GM04503 (cell line): ENCODE data around the gene OR2L8.
"Not testable (repeated sequence)": the region's sequence is repeated elsewhere in the genome, so short reads cannot be mapped to it uniquely, and the experiment has no call there.

ENCODE experiments used
- DNase-seq: peaks from one replicate; pipeline ENCODE4 v3.0.0-alpha.2; 2012; ENCODE audit warnings: low read depth

OR2L8 gene, protein sequence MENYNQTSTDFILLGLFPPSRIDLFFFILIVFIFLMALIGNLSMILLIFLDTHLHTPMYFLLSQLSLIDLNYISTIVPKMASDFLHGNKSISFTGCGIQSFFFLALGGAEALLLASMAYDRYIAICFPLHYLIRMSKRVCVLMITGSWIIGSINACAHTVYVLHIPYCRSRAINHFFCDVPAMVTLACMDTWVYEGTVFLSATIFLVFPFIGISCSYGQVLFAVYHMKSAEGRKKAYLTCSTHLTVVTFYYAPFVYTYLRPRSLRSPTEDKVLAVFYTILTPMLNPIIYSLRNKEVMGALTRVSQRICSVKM

DNA sequence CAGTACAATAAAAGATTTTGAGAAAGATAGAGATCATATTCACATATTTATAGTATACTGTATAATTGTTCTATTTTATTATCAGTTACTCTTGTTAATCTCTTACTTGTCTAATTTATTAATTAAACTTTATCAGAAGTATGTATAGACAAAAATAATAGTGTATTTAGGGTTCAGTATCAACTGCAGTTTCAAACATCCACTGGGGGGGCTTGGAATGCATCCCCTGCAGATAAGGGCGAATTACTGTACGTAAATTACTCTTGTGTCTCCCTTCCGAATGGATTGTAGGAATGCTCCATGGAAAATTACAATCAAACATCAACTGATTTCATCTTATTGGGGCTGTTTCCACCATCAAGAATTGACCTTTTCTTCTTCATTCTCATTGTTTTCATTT is at the start of gene OR2L8:
TSS of gene OR2L8 (plus strand) at position 301 of the 400 bp plus-strand sequence. CDS start at position 301, 0 bp downstream.
- DNase-seq = no peak

DNA sequence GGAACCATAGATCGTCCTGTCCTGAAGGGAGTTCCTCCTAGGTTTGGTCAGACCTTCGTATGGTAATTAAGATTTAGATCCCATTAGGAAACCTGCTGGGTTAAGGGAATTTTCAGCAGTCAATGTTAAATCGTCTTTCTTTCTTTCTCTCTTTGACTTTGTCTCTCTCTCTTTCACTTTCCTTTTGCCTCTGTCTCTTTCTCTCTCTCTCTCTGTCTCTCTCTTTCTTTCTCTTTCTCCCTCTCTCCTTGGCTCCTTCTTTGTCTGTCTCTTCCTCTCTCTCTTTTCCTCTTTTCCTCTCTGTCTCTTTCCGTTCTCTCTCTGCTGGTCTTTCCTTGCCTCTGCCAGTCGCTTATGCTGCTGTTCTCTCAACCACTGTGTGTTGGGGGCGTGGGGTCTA is 44.5 kb upstream of the OR2L8 start:
- DNase-seq = no peak

DNA sequence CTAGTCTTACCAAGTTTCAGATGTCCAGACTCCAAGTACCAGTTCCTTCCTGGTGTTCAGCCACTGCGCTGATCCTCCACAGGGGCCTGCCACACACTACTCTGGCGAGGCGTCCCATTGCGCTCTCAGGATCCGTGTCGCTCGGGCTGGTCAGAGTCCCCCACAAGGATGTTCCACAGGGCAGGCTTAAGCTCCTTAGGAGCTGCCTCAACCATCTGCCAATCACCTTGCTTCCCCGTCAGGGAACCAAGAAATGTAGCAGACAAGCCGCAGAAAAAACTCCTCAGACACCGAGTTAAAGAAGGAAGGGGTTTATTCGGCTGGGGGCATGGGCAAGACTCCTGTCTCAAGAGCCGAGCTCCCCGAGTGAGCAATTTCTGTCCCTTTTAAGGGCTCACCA is 43.5 kb upstream of the OR2L8 start:
- DNase-seq = no peak

DNA sequence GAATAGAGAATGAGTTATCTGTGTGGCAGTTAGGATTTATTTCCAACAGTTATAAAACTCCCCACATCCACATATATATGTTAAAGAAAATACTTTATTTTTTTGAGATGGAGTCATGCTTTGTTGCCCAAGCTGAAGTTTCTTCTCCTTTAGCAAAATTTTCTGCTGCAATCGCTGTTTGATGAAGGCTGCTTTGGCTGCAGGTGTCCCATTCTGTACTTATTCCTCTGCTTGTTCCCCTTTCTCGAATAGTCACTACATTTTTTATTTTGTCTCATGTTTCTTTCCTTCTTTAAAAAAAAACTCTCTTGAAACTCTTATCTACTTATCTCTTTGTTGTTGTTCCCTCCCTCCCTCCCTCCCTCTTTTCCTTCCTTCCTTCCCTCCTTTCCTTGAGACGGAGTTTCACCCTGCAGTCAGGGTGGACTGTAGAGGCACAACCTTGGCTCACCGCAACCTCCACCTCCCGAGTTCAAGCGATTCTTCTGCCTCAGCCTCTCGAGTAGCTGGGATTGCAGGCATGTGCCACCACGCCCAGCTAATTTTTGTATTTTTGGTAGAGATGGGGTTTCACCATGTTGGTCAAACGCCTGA is 42.7 kb upstream of the OR2L8 start:
- DNase-seq = no peak

DNA sequence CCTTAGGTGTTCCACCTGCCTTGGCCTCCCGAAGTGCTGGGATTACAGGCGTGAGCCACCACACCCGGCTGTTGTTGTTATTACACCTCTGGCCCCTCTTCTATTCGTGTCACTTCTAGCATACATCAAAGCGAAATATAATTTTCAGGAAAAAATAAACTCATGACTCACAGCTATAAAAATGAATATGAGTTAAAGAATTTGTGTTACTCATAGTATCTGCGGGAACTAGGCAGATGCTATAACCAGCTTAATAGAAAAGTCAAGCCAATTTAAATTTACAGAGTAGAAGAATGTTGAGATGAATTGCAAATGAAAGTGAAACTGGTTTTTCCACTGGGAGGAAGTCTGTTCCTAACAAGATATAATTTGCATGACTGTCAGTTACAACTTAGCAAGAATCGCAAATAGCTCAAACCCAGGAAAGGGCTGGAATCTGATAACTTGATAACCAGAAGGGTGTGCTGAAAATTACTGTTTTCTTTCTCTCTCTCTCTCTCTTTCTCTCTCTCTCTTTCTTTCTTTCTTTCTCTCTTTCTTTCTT is 42.1 kb upstream of the OR2L8 start:
- no peak for DNase-seq

DNA sequence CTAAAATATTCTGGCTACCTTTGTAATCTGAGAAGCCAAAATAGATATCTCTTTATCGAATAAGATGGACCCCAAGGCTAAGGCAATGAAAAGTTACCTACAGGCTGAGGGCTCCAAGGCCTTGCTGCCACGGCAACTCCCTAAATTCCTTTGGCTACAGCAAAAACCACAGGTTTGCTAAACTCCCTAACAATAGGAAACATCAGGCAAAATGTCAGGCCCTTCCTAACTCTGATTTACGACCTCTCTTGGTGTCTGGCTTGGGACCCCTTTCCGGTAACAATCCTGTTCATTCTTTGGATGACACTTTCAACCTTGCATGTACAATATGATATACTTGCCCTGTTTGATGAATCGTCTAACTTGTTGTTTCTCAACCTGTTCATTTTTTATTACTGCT is 39.9 kb upstream of the OR2L8 start:
- no peak for DNase-seq

DNA sequence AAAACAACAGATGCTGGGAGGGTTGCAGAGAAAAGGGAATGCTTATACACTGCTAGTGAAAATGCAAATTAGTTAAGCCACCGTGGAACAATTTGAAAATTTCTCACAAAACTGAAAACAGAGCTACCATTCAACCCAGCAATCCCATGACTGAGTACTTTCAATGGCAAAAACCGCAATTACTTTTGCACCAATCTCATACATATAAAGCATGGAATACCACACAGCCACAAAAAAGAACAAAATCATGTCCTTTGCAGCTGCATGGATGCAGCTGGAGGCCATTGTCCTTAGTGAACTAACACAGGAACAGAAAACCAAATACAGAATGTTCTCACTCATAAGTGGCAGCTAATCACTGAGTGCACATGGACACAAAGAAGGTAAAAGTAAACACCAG is 34.9 kb upstream of the OR2L8 start:
- no peak for DNase-seq

DNA sequence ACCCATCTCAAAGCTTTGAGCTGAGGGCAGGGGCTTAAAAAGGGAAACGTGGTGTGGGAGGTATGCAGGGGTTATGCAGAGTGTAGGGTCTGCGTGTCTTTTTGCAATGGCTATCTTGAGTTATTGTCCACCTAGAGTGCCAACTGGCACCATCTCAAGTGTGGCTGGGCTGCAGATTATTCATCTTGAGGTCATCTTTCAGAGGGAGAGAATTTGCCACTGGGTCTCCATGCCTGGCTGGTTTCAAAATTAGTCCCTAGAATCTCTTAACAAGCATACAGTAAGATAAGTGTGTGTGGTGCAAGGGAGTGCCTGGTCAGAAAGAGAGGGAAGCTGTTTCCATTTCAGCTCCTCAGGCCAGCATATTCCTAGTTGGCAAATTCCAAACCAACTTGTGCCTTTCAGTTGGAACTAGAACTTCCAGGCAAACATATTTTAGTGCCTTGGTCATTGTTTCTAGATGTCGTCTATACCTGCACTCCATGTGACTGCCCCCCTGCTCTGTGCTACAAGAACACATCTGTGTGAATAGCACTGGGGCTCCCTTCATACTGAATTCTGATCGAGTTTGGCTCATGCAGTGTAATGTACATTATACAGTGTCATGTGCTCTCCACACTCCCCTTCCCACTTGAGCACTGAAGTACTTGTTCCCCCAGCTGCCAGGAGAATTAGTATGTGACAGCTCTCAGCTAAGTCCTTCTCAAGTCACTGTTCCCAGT is 33.6 kb upstream of the OR2L8 start:
- DNase-seq = no peak

DNA sequence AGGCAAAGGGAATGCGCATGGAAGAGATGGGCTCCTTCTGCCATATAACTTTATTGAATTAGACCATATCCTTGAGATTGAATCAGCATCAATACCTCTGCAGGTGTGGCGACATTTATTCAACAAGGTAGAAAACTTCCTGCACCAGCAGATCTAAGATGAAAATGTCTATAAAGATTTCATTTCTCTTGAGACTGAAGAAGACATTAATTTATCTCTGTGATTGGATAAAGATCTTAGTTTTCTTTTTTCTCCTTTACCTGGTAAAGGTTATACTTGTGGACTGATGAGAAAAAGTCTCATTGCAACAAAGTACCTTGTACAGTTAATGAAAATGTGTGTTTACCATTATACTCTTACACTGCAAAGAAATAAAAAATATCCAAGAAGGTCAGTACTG is 28.7 kb upstream of the OR2L8 start, which contains the start of gene OR2T8:
TSS of gene OR2T8 (plus strand) at position 301 of the 400 bp plus-strand sequence. CDS start 766 bp downstream, outside the sequence.
- DNase-seq = no peak

DNA sequence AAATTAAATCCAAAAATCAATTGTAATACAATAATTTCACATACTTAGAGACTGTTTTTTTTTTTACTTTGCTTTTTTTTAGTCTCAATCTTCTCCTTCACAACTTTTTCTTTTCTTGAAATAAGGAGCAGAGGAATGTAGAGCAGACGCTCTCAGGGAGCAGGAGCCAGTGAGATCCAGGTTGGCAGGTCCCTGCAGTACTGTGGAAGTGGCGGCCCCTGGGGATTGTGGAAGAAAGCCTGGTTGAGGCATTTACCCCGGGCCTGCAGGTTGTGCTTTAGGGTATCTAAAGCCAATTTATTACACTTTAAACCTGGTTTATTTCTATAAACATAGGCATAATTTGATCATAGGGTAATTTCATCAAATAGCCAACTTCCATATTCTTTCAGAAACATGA is 24.7 kb upstream of the OR2L8 start:
- DNase-seq = no peak

DNA sequence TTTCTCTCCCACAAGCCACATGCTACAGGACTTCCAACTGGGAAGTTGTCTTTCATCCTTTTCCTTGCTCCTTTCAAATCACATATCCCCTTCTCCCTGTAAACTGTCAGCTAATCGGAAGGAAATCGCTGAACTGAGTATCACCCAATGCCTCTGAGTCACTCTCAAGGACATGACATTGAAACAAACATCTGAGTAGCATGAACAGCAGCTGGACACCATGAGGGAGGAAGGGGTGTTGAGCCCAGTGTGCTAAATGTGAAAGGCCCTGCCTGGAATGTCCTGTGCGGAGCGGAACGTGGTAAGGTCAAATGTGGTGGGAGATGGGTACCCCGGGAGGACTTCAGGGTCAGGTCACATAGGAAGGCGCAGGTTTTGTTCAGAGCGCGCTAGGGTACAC is 23.8 kb upstream of the OR2L8 start, which contains the start of gene OR2AJ1:
TSS of gene OR2AJ1 (plus strand) at position 22 of the 400 bp plus-strand sequence. CDS start 8,880 bp downstream, outside the sequence.
- DNase-seq = no peak

DNA sequence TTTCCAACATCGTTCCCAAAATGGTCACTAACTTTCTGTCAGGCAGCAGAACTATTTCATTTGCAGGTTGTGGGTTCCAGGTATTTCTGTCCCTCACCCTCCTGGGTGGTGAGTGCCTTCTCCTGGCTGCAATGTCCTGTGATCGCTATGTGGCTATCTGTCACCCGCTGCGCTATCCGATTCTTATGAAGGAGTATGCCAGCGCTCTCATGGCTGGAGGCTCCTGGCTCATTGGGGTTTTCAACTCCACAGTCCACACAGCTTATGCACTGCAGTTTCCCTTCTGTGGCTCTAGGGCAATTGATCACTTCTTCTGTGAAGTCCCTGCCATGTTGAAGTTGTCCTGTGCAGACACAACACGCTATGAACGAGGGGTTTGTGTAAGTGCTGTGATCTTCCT is 14.7 kb upstream of the OR2L8 start:
- no peak for DNase-seq

DNA sequence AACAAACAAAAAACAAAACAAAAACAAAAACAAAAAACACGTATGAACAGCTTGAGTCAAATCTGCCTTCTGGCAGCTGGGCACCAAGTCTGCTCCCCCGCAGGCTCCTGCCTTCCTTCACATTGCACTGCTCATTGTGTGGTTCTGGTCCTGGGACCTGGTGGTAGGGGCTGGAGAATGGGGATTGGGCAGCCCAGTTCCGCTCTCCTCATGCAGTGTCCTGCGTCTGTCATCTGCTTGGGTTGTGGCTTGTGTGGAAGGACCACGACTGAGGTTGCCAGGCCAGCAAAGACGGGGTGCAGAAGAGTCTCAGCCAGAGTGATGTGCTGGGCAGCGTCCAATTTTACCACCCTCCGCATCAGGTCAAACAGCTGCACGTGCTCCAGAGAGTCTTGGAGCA is 12.9 kb upstream of the OR2L8 start:
- DNase-seq = no peak

DNA sequence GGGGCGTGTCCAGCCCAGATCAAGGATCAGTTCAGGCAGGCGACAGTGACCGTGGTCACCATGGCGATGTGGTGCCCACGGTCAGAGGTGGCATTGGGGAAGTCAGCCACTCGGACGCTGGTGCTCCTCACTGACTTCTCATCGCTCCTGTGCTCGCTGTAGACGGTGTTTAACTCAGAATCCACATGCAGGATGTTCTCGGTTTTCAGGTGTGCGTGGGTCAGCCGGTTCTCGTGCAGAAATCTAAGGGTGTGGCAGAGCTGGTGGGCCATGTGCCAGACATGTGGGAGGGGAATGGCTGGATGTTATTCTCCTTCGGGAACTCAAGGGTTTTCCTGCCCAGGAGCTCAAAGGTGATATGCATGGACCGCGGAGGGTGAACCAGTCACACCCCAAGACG is 12.2 kb upstream of the OR2L8 start:
- no peak for DNase-seq

DNA sequence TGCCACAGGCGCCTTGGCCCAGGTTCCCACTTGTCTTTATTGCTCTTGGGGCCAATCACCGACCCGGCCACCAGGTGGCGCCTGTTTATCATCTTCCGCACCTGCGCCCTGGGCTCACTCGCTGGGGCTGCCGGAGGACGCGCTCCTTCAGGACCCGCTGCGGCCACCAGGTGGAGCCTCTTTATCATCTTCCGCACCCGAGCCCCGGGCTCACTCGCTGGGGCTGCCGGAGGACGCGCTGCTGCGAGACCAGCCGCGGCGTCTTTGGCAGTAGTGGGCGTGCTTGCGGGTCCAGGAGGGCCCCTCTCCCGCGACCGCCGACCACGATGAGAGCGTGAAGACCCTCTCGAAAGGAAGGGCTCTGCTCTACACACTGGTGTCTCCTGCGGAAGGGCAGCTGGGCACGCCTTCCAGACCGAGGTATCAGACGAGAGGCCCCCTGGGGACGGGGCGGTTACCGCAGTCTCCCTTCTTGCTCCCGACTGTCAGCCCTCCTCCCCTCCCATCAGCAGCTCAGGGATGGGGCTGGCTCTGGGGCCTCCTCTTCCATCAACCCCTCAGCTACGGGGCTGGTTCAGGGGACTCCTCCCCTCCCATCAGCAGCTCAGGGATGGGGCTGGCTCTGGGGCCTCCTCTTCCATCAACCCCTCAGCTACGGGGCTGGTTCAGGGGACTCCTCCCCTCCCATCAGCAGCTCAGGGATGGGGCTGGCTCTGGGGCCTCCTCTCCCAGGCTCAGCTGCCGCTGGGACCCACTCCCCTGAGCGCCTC is 11.5 kb upstream of the OR2L8 start:
- DNase-seq = not testable (repeated sequence)

DNA sequence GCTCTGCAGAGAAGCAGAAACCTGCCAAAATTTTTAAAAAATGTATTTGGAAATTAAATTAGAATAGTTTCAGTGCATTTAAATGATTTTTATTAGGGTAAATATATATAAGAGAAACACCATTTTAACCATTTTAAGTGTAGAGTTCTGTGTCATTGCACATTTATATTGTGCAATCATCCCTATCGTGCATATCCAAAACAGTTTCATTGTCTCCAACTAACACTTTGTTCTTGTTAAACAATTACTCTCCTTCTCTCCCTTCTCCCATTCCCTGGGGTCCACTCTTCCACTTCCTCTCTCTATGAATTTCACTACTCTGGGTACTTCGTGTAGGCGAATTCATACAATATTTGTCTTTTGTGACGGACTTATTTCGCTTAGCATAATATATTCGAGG is 6.0 kb upstream of the OR2L8 start:
- no peak for DNase-seq

DNA sequence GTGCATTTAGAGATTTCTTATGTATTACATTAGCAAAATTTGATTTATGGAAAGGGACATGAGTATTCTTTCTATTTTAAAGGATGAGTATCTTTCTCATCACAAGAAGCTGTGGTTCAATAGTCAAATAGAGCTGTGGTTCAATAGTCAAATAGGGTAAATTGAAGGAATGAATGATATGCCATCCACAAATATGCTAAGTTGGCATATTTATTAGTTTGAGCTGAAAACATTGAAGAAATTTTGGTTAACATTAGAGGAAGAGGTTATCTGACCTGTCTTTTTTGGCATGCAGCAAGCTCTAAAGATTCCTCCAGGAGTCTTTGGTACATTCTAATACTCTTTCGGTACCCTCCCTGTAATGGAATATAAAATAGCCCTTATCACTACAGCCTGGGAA is 4.8 kb downstream of the OR2L8 start:
- DNase-seq = no peak

DNA sequence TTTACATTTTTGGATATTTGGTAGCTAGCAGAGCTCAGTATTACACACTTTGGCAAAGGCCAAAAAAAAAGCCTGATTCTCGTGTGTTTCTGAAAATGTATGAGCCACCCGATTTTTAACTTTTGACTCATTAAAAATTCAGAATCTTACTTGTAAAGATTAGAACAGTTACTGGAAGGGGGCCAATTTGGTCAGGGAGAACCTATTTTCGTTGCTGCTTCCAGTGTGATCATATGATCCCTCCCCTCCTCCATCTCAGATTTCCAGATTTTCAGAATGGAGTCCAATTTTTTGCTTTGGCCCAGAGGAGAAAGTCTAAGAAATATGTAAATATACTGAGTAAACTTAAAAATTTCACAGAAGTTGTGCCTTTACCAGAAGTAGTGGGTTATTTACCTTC is 13.1 kb downstream of the OR2L8 start:
- DNase-seq = no peak

DNA sequence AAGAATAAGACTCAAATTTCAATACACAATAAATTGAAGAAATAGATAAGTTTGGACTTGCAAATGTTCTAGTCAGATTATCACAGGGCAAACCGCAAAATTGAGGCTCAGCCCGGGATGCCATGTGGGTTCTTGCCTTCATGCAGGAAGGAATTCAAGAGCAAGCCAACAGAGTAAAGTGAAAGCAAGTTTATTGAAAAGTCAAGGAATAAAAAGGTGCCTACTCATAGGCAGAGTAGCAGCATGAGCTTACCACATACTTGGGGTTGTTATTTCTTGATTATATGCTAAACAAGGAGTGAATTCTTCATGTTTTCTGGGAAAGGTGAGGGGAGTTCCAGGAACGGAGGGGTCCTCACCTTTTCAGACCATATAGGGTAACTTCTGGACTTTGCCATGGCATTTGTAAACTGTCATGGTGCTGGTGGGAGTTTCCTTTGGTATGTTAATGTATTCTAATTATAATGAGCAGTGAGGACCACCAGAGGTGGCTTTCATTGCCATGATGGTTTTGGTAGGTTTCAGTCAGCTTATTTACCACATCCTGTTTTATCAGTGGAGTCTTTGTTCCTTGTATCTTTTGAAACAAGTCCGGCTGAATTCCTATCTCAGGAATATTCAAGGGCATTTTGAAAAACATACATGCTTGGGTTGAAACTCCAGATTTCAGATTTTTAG is 14.4 kb downstream of the OR2L8 start:
- no peak for DNase-seq

DNA sequence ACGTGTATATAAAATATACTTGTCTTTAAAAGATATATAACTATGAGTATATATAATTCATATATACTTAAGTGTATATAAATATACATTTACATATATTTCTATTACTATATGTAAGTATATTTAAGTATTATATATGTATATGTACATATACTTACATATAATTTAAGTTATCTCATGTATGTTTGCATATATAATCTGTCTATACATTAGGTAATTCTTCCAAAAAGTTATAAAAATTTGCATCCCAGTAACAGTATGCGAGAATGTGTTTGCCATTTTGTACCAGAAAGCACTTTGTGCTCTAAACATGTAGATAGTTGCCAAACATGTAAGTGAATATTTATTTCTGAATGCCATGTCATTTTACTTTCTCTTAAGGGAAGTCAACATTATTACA is 16.3 kb downstream of the OR2L8 start, which contains the start of gene OR2AK2:
TSS of gene OR2AK2 (plus strand) at position 301 of the 400 bp plus-strand sequence. CDS start 144 bp downstream, outside the sequence.
- DNase-seq = no peak

DNA sequence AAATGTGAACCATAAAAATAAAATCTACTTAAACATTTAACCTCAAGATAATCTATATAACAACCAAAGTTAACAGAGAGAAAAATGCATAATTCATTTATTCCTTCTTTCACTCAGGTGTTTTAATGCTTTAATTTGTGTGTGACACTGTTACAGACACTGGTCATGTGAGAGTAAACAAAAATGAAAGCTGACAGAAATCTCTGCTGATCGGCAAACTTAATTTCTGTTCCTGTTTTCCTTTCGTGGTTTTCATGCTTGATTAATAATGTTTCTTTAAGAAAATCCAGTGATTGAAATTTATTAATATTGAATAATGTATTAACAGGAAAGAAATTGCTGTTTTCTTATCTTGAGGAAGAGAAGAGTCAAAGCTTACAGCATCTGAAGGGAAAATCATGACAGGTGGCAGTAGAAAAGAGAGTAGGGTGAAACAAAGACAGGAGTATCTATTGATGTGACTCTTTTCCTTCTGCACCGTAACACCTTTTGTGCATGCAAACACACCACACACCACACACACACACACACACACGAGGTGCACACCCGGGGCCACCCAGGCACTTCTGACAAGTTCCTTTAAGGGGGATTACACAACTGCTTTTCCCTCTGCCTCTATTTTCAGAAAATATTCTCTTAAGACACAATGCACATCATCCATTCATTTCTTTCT is 18.0 kb downstream of the OR2L8 start:
- DNase-seq = no peak
